Fibroblast of mammary gland (primary cell): Measurements from ENCODE around the gene MREG.
"Not testable (repeated sequence)": the region's sequence is repeated elsewhere in the genome, so short reads cannot be mapped to it uniquely, and the experiment has no call there.

Source experiments
- DNase-seq: peaks from one replicate; pipeline ENCODE4 v3.0.0-alpha.2; 2010; ENCODE audit warnings: low read depth
- H3K4me3 ChIP-seq: 2 replicates; pipeline ENCODE4 v1.5.1; 2011; ENCODE audit warnings: low read depth, mild to moderate bottlenecking, low read length, moderate library complexity; ENCODE audit not compliant: control insufficient read depth
- CTCF ChIP-seq: conservative IDR thresholded peaks from 2 replicates; pipeline ENCODE4 v1.5.1; 2011; ENCODE audit warnings: low read depth, low read length, inconsistent platforms; ENCODE audit not compliant: control insufficient read depth, insufficient read depth

Gene MREG

GRCh38 chr2:215933151-215933550 lies 80.2 kb downstream of the MREG start:
- TF ChIP-seq CTCF: no peak
- no peak overlapping the region for H3K4me3 ChIP-seq
- DNase-seq: peak; percentile 51

DNA sequence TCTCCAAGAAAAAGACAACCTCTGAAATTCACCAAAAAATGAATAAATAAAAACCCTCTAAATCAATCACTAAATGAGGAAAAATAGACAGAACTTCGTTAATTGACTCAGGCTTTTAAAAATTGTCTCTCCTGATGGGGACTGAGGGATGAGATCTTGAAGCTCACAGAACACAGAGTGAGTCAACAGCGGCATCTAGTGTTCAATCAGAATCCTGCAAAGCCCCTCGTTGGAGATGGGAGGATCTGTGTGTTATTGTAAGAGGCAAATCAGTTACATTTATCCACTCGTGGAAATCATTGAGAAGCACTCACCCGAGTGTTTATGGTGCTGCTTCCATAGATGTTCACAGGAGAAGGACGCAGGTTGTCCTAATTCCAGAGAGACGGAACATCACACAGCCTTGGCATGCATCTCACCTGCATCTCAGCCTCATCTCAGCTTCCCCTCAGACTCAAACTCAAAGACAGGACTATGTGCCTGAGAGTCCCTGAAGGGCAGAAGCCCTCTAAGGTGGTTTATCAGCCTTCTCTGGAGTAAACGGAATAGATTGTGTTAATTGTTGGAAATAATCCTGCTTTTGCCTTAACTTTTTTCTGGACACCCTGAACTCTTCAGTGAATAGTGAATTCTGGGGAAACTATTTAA lies 82.0 kb downstream of the MREG start:
- peak; percentile 99 for TF ChIP-seq CTCF
- DNase-seq: peak; percentile 85
- H3K4me3 ChIP-seq: no peak overlapping the region

- no peak overlapping the region for H3K4me3 ChIP-seq
- TF ChIP-seq CTCF: no peak
- peak; percentile 61 for DNase-seq
Observed at GRCh38 chr2:215930505-215931253, 82.7 kb downstream of the MREG start.

DNA sequence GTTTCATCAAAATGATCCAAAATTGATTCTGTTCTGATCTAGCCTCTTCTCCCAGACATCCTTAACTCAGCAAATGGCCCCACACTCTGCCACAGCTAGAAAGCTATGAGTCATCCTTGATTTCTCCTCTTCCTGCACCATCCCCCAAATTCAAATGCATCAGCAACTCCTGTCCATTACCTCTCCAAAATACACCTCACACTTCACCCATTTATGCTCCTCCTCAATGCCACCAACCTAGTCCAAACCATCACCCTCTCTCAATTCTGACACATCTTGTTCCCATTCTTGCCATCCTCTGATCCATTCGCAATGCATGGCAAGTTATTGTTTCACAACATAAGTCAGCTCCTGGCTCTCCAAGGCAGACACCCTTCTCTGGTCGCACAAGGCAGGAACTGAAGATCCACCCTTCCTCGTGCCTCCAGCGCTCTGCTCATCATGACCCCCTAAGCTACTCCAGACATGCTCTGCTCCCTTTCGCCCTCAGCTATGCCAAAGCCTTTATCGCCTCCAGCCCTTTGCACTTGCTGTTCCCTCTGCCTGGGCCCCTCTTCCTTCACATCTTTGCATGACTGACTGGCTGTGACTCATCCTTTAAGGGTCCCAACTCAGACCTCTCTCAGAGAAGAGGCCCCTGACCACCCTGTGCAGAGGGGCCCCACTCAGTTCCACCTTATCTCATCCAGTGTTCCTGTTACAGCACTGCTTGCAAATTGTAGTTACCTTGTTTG lies 83.6 kb downstream of the MREG start:
- peak; percentile 59 for DNase-seq
- TF ChIP-seq CTCF: no peak
- H3K4me3 ChIP-seq: no peak overlapping the region

GRCh38 chr2:215928086-215928485 lies 85.3 kb downstream of the MREG start:
- no peak overlapping the region for H3K4me3 ChIP-seq
- no peak for TF ChIP-seq CTCF
- no peak for DNase-seq

GRCh38 chr2:215926992-215927391 lies 86.4 kb downstream of the MREG start:
- not testable (repeated sequence) for DNase-seq, H3K4me3 ChIP-seq

DNA sequence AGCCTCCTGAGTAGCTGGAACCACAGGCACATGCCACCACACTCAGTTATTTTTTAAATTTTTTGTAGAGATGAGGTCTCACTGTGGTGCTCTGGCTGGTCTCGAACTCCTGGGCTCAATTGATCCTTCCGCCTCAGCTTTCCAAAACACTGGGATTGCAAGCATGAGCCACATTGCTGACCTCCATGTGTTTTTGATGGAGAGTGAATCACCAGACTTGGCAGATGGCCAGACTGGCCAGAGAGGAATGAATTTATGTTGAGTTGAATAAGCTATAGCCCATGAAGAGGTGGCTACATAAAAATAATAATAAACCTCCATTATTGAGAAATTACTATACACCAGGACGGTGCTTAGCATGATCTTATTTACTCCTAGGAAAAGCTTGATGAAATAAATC lies 91.5 kb downstream of the MREG start:
- H3K4me3 ChIP-seq: no peak overlapping the region
- TF ChIP-seq CTCF: no peak
- peak; percentile 97 for DNase-seq
